ENCODE results near the gene DAG1. TPM values are rescaled to one million over a fixed set of nuclear protein-coding genes. Genes with fewer than 3 reads are reported as not detected.

Gene DAG1
- total RNA-seq, 1 donor from 2014 or later, result 118 TPM

DNA sequence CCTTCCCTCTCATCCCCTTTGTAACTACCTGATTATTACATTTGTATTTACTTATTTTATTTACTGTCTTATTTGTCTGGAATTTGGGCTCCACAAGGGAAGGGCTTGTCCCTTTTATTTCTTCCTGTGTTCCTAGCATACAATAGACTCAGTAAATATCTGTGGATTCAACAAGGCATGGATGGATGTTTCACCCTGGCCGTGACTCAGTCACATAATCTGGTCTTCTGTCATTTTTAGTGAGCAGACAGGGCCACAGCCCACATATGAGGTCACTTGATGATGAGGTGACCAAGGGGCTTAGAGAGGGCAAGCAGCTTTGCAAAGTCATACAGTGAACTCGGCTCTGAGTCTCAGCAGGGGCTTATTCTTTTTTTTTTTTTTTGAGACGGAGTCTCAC, 7.8 kb upstream of the DAG1 start:
- peaks cover 46% of the 10 kb centered on the region for H3K4me1 Mint-ChIP-seq
- TF ChIP-seq, protein P1, sequence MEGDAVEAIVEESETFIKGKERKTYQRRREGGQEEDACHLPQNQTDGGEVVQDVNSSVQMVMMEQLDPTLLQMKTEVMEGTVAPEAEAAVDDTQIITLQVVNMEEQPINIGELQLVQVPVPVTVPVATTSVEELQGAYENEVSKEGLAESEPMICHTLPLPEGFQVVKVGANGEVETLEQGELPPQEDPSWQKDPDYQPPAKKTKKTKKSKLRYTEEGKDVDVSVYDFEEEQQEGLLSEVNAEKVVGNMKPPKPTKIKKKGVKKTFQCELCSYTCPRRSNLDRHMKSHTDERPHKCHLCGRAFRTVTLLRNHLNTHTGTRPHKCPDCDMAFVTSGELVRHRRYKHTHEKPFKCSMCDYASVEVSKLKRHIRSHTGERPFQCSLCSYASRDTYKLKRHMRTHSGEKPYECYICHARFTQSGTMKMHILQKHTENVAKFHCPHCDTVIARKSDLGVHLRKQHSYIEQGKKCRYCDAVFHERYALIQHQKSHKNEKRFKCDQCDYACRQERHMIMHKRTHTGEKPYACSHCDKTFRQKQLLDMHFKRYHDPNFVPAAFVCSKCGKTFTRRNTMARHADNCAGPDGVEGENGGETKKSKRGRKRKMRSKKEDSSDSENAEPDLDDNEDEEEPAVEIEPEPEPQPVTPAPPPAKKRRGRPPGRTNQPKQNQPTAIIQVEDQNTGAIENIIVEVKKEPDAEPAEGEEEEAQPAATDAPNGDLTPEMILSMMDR (IDR thresholded peaks at IDR 0.05; ENCODE audit: unreplicated experiment), result no peak
- H3K36me3 Mint-ChIP-seq, result no peaks in the 10 kb centered on the region
- no peaks in the 10 kb centered on the region for H3K27me3 Mint-ChIP-seq (ENCODE audit: low read depth)
- no peak overlapping the region for H3K4me3 Mint-ChIP-seq
- H3K9me3 Mint-ChIP-seq, result no peaks in the 10 kb centered on the region
- peak overlapping the region; percentile 92 for H3K27ac Mint-ChIP-seq
- no peak for DNase-seq (ENCODE audit: low spot score in 2 of 2, unreplicated experiment in 2 of 2)

DNA sequence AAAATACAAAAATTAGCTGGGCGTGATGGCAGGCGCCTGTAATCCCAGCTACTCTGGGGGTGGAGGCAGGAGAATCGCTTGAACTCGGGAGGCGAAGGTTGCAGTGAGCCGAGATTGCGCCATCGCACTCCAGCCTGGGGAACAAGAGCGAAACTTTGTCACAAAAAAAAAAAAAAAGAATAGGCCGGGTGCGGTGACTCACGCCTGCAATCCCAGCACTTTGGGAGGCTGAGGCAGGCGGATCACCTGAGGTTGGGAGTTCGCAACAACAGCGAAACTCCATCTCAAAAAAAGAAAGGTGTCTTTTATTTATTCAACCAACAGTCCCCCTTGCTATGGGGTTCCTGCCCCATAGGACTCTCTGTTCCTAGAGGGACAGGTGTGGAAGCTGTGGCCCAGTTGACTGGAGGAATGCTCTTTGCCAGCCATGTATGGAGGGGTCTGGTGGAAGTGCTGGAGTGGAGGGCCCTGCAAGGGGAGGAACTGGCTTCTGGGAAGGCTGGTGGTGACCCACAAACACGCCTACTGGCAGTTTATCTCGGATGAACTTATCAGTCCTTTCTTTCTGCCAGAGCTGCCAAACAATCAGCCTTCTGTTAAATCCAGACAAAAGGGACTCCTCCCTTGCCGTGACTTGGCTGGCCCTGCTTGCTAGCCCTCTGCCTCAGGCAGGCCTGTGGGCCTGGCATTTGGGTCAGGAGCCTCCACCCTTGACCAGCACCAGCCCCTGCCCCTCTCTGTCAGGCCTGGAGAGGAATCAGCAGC, 4.6 kb upstream of the DAG1 start:
- Mint-ChIP-seq H3K4me1 (peaks cover 46% of the 10 kb centered on the region), H3K27ac (peak overlapping the region; percentile 79), H3K9me3 (no peaks in the 10 kb centered on the region), H3K4me3 (no peak overlapping the region), H3K36me3 (no peaks in the 10 kb centered on the region), H3K27me3 (ENCODE audit: low read depth) (no peaks in the 10 kb centered on the region)
- TF ChIP-seq, protein P1 (IDR thresholded peaks at IDR 0.05; ENCODE audit: unreplicated experiment), result no peak
- DNase-seq (ENCODE audit: low spot score in 2 of 2, unreplicated experiment in 2 of 2), result no peak

DNA sequence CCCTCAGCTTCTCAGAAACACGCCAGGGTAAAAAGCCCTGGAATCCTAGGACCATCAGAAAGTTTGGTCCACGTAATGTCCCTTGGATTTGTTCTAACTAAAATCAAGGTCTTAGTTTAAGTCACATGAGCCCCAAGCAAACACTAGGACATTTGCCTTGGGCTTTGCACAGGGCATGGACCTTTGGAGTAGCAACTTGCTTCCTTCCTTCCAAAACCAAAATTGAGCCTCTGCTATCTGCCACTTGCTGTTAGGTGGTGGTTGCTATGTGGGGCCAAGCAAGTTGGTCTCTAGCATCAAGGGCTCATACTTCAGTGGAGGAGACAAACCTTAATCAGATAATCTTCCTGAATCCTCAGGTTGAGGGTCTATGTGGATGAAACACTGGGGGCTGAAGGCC, 4.0 kb upstream of the DAG1 start:
- no peaks in the 10 kb centered on the region for H3K9me3 Mint-ChIP-seq
- TF ChIP-seq, protein P1 (IDR thresholded peaks at IDR 0.05; ENCODE audit: unreplicated experiment), result no peak
- DNase-seq (ENCODE audit: low spot score in 2 of 2, unreplicated experiment in 2 of 2), result no peak
- H3K27ac Mint-ChIP-seq, result peak overlapping the region; percentile 79
- no peaks in the 10 kb centered on the region for H3K36me3 Mint-ChIP-seq
- no peaks in the 10 kb centered on the region for H3K27me3 Mint-ChIP-seq (ENCODE audit: low read depth)
- H3K4me1 Mint-ChIP-seq, result peaks cover 42% of the 10 kb centered on the region
- H3K4me3 Mint-ChIP-seq, result no peak overlapping the region

DNA sequence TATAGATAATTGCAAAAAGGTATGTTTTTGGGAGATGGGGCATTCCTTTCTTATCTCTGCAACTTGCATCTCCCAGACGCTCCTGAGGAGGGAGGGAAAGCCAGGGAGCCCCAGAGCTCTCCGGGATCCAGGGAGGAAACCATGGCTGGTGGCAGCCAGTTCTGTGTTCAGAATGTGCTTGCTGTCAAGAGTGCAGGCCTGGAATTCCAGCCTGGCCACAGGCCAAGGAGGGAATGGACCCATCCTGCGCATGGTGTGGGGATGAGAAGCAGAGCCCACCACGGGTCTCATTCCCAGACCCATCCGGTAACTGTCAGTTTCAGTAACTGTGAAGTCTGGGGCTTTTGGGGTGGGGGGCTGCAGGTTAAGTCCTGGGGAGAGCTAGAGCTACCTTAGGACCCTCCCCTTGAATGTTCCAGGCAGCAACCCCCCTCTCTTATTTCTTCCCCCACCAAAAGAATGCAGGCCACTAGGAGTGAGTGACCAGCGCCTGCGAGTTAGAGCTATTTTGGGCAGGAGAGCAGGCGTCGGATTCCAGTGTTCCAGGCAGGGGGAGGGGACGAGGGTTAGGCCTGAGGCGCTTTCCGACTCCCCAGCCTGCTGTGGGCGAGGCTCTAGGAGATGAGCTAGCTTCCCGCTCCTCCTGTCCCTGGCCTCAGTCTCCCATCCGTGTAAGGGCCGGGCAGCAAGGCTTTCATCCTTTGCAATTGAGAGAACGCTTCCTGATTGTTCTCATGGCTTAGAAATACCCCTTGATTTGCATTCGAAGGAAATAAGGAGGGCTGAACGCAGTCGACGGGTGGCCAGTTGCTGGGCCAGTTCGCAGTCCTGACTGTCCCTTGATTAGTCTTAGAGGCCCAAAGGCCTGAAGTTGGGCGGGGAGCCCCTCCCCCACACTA, 781 bp upstream of the DAG1 start:
- Mint-ChIP-seq H3K9me3 (no peaks in the 10 kb centered on the region), H3K27me3 (ENCODE audit: low read depth) (no peaks in the 10 kb centered on the region), H3K36me3 (no peaks in the 10 kb centered on the region), H3K4me3 (peak overlapping the region; percentile 82), H3K4me1 (peaks cover 33% of the 10 kb centered on the region), H3K27ac (peak overlapping the region; percentile 100)
- peak; percentile 47 to 76 for DNase-seq (ENCODE audit: low spot score in 2 of 2, unreplicated experiment in 2 of 2)
- TF ChIP-seq, protein P1 (IDR thresholded peaks at IDR 0.05; ENCODE audit: unreplicated experiment), result no peak

DNA sequence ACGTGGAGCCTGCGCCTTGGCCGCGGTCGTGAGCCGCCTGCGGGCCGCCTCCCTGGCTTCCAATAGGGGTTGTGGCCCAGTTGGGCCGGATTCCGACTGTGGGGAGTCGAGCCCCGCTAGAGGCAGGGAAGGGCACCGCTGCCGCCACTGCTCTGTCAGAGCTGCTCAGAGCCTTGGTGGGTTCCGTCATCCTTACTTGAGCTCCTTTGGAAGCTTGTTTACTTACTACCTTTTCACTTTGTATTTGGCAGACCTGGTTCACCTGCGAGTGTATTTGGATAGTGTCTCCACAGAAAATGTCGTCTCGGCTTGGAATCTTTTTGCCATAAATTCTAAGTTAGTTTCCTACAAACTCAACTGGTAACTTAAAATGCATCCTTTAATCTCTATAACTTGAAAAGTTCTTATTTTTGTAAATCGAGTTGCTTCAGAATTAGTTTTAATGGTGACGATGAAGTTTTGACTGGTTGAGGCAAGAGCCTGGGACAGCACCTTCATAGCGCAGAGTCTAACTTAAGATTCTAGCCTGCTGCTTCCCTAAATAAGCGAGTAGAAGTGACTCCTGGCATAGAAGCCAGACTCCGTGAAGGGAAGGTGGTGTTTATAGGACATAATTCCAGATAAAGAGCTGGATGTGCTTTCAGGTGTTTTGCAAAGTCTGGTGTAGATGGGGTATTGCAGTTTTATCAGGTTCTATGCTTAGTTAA, 800 bp downstream of the DAG1 start:
- H3K4me3 Mint-ChIP-seq, result peak overlapping the region; percentile 83
- no peak for DNase-seq (ENCODE audit: low spot score in 2 of 2, unreplicated experiment in 2 of 2)
- H3K27ac Mint-ChIP-seq, result peak overlapping the region; percentile 97
- no peaks in the 10 kb centered on the region for H3K36me3 Mint-ChIP-seq
- no peaks in the 10 kb centered on the region for H3K27me3 Mint-ChIP-seq (ENCODE audit: low read depth)
- TF ChIP-seq, protein P1 (IDR thresholded peaks at IDR 0.05; ENCODE audit: unreplicated experiment), result no peak
- no peaks in the 10 kb centered on the region for H3K9me3 Mint-ChIP-seq
- H3K4me1 Mint-ChIP-seq, result peaks cover 31% of the 10 kb centered on the region
